ENCODE data around the gene LPCAT4.
"Not testable (repeated sequence)": the region's sequence is repeated elsewhere in the genome, so short reads cannot be mapped to it uniquely, and the experiment has no call there.

Gene LPCAT4

DNA sequence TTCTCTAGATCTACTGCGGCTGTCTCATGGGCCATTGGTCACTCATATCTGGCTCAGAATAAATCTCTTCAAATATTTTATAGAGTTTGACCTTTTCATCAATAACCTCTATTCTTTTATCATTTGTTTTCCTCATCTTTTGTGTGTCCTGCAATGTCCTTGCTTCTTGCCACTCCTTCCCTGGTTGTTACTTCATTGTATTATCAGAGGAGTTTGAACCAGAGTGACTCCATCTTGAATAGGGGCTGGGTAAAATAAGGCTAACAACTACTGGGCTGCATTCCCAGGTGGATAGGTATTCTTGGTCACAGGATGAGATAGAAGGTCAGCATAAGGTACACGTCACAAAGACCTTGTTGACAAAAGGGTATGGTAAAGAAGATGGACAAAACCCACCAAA, 9.9 kb upstream of the LPCAT4 start:
- no peak for DNase-seq (ENCODE audit: low read depth, low spot score)
- Histone ChIP-seq H3K27ac (no peak overlapping the region), H3K9me3 (ENCODE audit: low read depth, low read length) (no peaks in the 10 kb centered on the region), H3K9ac (ENCODE audit: insufficient read length) (no peak overlapping the region), H3K4me3 (no peak overlapping the region), H3K36me3 (ENCODE audit: insufficient read depth, low read length) (no peaks in the 10 kb centered on the region)
- TF ChIP-seq POLR2AphosphoS5 (IDR thresholded peaks at IDR 0.05; ENCODE audit: borderline replicate concordance, low read depth, low read length) (no peak), FOXP2 (optimal IDR thresholded peaks at IDR 0.05; ENCODE audit: control extremely low read depth, extremely low read length, insufficient read depth) (no peak), EZH2 (IDR thresholded peaks at IDR 0.05) (no peak)

DNA sequence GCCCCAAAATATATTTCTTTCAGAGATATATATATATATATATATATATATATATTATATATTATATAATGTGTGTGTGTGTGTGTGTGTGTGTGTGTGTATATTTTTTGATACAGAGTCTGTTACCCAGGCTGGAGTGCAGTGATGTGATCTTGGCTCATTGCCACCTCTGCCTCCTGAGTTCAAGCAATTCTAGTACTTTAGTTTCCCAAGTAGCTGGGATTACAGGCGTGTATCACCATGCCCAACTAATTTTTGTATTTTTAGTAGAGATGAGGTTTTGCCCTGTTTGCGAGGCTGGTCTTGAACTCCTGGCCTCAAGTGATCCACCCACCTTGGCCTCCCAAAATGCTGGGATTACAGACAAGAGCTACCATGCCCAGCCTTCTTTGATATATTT, 8.5 kb upstream of the LPCAT4 start:
- not testable (repeated sequence) for H3K36me3 ChIP-seq (ENCODE audit: insufficient read depth, low read length); H3K27ac ChIP-seq; H3K9me3 ChIP-seq (ENCODE audit: low read depth, low read length); DNase-seq (ENCODE audit: low read depth, low spot score); H3K9ac ChIP-seq (ENCODE audit: insufficient read length); H3K4me3 ChIP-seq

GRCh38 chr15:34374816-34375215, 7.8 kb upstream of the LPCAT4 start:
- no peak overlapping the region for H3K4me3 ChIP-seq
- no peak for TF ChIP-seq FOXP2 (optimal IDR thresholded peaks at IDR 0.05; ENCODE audit: control extremely low read depth, extremely low read length, insufficient read depth)
- TF ChIP-seq POLR2AphosphoS5 (IDR thresholded peaks at IDR 0.05; ENCODE audit: borderline replicate concordance, low read depth, low read length): no peak
- TF ChIP-seq EZH2 (IDR thresholded peaks at IDR 0.05): no peak
- H3K36me3 ChIP-seq (ENCODE audit: insufficient read depth, low read length): no peaks in the 10 kb centered on the region
- DNase-seq (ENCODE audit: low read depth, low spot score): no peak
- no peak overlapping the region for H3K27ac ChIP-seq
- H3K9me3 ChIP-seq (ENCODE audit: low read depth, low read length): no peaks in the 10 kb centered on the region
- no peak overlapping the region for H3K9ac ChIP-seq (ENCODE audit: insufficient read length)

GRCh38 chr15:34373951-34374350, 7.0 kb upstream of the LPCAT4 start:
- Histone ChIP-seq H3K36me3 (ENCODE audit: insufficient read depth, low read length) (no peaks in the 10 kb centered on the region), H3K4me3 (no peak overlapping the region), H3K9ac (ENCODE audit: insufficient read length) (no peak overlapping the region), H3K27ac (no peak overlapping the region), H3K9me3 (ENCODE audit: low read depth, low read length) (no peaks in the 10 kb centered on the region)
- TF ChIP-seq POLR2AphosphoS5 (IDR thresholded peaks at IDR 0.05; ENCODE audit: borderline replicate concordance, low read depth, low read length): no peak
- TF ChIP-seq FOXP2 (optimal IDR thresholded peaks at IDR 0.05; ENCODE audit: control extremely low read depth, extremely low read length, insufficient read depth): no peak
- no peak for TF ChIP-seq EZH2 (IDR thresholded peaks at IDR 0.05)
- no peak for DNase-seq (ENCODE audit: low read depth, low spot score)

DNA sequence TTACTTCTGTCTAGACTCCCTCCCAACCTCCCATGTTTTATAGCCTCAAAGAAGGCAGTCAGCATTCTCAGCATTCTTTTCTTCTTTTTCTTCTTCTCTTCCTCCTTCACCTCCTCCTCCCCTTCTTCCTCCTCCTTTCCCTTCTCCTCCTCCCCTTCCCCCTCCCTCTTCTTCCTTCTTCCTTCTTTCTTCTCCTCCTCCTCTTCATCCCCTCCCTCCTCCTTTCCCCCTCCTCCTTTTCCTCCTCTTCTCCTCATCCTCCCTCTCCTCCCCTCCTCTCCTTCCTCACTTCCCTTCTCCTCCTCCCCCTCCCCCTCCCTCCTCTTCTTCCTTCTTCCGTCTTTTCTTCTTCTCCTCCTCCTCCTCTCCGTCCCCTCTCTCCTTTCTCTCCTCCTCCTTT, 3.6 kb upstream of the LPCAT4 start:
- Histone ChIP-seq H3K4me3 (no peak overlapping the region), H3K9ac (ENCODE audit: insufficient read length) (no peak overlapping the region), H3K27ac (no peak overlapping the region), H3K36me3 (ENCODE audit: insufficient read depth, low read length) (no peaks in the 10 kb centered on the region), H3K9me3 (ENCODE audit: low read depth, low read length) (no peaks in the 10 kb centered on the region)
- DNase-seq (ENCODE audit: low read depth, low spot score): no peak
- no peak for TF ChIP-seq FOXP2 (optimal IDR thresholded peaks at IDR 0.05; ENCODE audit: control extremely low read depth, extremely low read length, insufficient read depth)
- no peak for TF ChIP-seq POLR2AphosphoS5 (IDR thresholded peaks at IDR 0.05; ENCODE audit: borderline replicate concordance, low read depth, low read length)
- TF ChIP-seq EZH2 (IDR thresholded peaks at IDR 0.05): no peak

DNA sequence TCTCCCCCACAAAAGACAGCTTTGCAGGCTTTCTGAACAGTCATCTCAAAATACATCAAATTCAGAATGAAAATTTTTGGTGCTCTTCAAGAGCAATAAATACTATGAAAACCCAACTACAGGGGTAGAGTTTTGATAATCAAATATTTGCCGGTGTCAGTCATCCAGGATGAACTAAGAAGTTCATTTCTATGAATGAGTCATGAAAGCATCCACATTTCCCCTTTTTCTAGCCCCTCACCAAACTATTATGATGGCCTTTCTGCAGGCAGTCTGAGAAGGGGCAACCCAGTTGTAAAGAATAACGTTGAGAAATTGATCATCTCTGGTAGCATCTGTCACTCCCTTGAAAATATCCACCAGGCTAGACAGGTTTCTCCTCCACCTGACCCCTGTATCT, 3.1 kb upstream of the LPCAT4 start:
- no peak overlapping the region for H3K4me3 ChIP-seq
- no peaks in the 10 kb centered on the region for H3K36me3 ChIP-seq (ENCODE audit: insufficient read depth, low read length)
- TF ChIP-seq FOXP2 (optimal IDR thresholded peaks at IDR 0.05; ENCODE audit: control extremely low read depth, extremely low read length, insufficient read depth): no peak
- TF ChIP-seq EZH2 (IDR thresholded peaks at IDR 0.05): no peak
- no peak for TF ChIP-seq POLR2AphosphoS5 (IDR thresholded peaks at IDR 0.05; ENCODE audit: borderline replicate concordance, low read depth, low read length)
- H3K27ac ChIP-seq: no peak overlapping the region
- DNase-seq (ENCODE audit: low read depth, low spot score): no peak
- H3K9me3 ChIP-seq (ENCODE audit: low read depth, low read length): no peaks in the 10 kb centered on the region
- no peak overlapping the region for H3K9ac ChIP-seq (ENCODE audit: insufficient read length)

DNA sequence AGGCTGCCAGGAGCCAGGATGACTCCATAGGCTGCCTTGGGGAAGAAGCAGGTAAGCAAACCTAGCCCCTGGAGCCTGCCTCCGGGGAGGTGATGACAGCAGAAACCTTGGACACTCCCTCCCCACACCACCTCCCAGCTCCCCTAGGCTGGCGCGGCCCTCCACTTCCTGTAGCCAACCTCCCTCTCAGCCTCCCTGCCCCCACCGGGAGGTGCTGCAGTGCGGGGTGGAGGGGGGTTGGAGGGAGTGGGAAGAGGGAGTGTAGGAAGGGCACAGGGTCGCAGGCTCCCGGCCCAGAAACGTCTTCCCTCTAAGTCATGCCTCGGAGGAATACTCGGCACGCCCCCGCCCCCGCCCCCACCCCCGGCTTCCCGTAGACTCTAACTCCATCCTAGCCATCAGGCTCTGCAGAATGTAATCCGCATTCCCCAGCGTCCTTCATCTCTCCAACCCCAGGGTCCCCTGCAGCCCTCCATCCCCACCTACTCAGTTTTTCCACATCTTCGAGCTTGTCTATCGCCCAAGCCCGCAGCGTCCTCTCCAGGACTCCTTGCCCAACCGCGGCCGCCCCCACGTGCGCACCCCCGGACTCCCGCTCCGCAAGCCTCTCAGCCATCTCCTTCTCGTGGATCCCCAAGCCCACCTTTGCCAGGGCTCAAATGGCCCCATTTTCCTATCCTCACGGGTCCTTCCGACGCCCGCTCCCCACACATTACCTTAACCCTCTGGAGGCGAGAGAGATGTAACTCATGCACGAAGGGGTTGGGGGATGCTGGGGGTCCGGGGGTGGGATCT, 528 bp downstream of the LPCAT4 start:
- H3K36me3 ChIP-seq (ENCODE audit: insufficient read depth, low read length): no peaks in the 10 kb centered on the region
- no peaks in the 10 kb centered on the region for H3K9me3 ChIP-seq (ENCODE audit: low read depth, low read length)
- no peak for TF ChIP-seq FOXP2 (optimal IDR thresholded peaks at IDR 0.05; ENCODE audit: control extremely low read depth, extremely low read length, insufficient read depth)
- no peak for TF ChIP-seq EZH2 (IDR thresholded peaks at IDR 0.05)
- no peak for TF ChIP-seq POLR2AphosphoS5 (IDR thresholded peaks at IDR 0.05; ENCODE audit: borderline replicate concordance, low read depth, low read length)
- no peak overlapping the region for H3K27ac ChIP-seq
- peak overlapping the region; percentile 41 for H3K9ac ChIP-seq (ENCODE audit: insufficient read length)
- DNase-seq (ENCODE audit: low read depth, low spot score): no peak
- peak overlapping the region; percentile 79 for H3K4me3 ChIP-seq

DNA sequence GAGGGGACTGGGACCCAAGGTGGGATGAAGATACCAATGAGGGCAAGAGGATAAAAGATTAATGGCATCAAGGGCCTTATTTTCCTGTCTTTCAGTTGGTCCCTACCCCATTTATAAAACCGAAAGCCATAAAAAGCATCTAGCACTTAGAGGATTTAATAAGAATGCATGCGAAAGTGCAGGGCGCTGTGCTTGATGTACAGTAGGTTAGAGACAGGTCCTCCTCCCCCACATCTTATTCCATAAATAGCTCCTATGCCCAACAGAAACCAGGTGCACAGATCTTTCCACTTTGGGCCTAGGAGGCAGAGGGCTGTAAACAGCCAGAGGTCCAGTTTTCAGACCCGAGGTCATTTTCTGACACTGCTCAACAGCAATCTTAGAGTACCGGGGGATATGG, 1.2 kb downstream of the LPCAT4 start:
- no peak for DNase-seq (ENCODE audit: low read depth, low spot score)
- TF ChIP-seq POLR2AphosphoS5 (IDR thresholded peaks at IDR 0.05; ENCODE audit: borderline replicate concordance, low read depth, low read length): no peak
- no peak for TF ChIP-seq EZH2 (IDR thresholded peaks at IDR 0.05)
- no peak for TF ChIP-seq FOXP2 (optimal IDR thresholded peaks at IDR 0.05; ENCODE audit: control extremely low read depth, extremely low read length, insufficient read depth)
- no peaks in the 10 kb centered on the region for H3K9me3 ChIP-seq (ENCODE audit: low read depth, low read length)
- no peaks in the 10 kb centered on the region for H3K36me3 ChIP-seq (ENCODE audit: insufficient read depth, low read length)
- H3K27ac ChIP-seq: no peak overlapping the region
- peak overlapping the region; percentile 79 for H3K4me3 ChIP-seq
- peak overlapping the region; percentile 37 for H3K9ac ChIP-seq (ENCODE audit: insufficient read length)
